CD14-positive monocyte (primary cell): Measurements from ENCODE around the gene SHMT2. TPM values are rescaled to one million over a fixed set of nuclear protein-coding genes. Genes with fewer than 3 reads are reported as not detected.
A peak's percentile ranks its signal among the peaks of the same experiment; 100 is the strongest.

Experiments
- DNase-seq, 3 donors: peaks; one replicate each; pipeline ENCODE4 v3.0.0-alpha.2; 2011 to 2022
- H2AFZ ChIP-seq: 2 replicates; pipeline ENCODE4 v1.6.0; 2012; ENCODE audit warnings: mild to moderate bottlenecking, low read depth, low read length, inconsistent platforms; ENCODE audit not compliant: insufficient read depth, poor library complexity, severe bottlenecking
- H3K27ac ChIP-seq, 2 donors: 1 replicate in 1 of 2; 2 replicates in 1 of 2; pipeline ENCODE4 v1.5.1; 2012 to 2013; ENCODE audit warnings: low read length in 2 of 2, control low read depth in 1 of 2, inconsistent platforms in 1 of 2, low read depth in 1 of 2, mild to moderate bottlenecking in 1 of 2
- H3K27me3 ChIP-seq, 2 donors: one replicate each; pipeline versions ENCODE4 v1.6.0 to v1.6.1; 2011 to 2013; ENCODE audit warnings: low read length in 2 of 2; ENCODE audit not compliant: control insufficient read depth in 2 of 2, insufficient read depth in 2 of 2
- H3K36me3 ChIP-seq, 2 donors: replicated peaks in 1 of 2; 1 replicate in 1 of 2; 2 replicates in 1 of 2; pipeline versions ENCODE4 v1.5.1 to v1.6.1; 2012 to 2013; ENCODE audit warnings: low read length in 2 of 2, control low read depth in 1 of 2, inconsistent platforms in 1 of 2, mild to moderate bottlenecking in 1 of 2; ENCODE audit not compliant: insufficient read depth in 2 of 2, control insufficient read depth in 1 of 2
- H3K4me1 ChIP-seq, 2 donors: 1 replicate in 1 of 2; 2 replicates in 1 of 2; pipeline versions ENCODE4 v1.5.1 to v1.6.1; 2012 to 2013; ENCODE audit warnings: low read length in 2 of 2, control low read depth in 1 of 2, inconsistent platforms in 1 of 2, mild to moderate bottlenecking in 1 of 2, moderate library complexity in 1 of 2; ENCODE audit not compliant: insufficient read depth in 2 of 2, control insufficient read depth in 1 of 2
- H3K4me2 ChIP-seq: replicated peaks from 2 replicates; pipeline ENCODE3; 2012; ENCODE audit warnings: low read length, moderate library complexity, mild to moderate bottlenecking; ENCODE audit not compliant: poor library complexity, severe bottlenecking; ENCODE audit errors: extremely low read depth
- H3K4me3 ChIP-seq, 3 experiments: fragments of 200-600 bp in 1 of 3; sonication (generic) in 1 of 3; replicated peaks in 1 of 3; 1 replicate in 2 of 3; 2 replicates in 1 of 3; pipeline ENCODE4 v1.5.1; 2011 to 2013; ENCODE audit warnings: low read length in 3 of 3, mild to moderate bottlenecking in 3 of 3, control low read depth in 2 of 3, low read depth in 2 of 3, inconsistent platforms in 1 of 3, moderate library complexity in 1 of 3
- H3K79me2 ChIP-seq: 2 replicates; pipeline ENCODE4 v1.6.0; 2012; ENCODE audit warnings: mild to moderate bottlenecking, control low read depth, inconsistent platforms, low read length, moderate library complexity; ENCODE audit not compliant: insufficient read depth
- H3K9ac ChIP-seq: 2 replicates; pipeline ENCODE4 v1.6.0; 2017; ENCODE audit warnings: low read length, mild to moderate bottlenecking; ENCODE audit not compliant: insufficient read depth, poor library complexity, severe bottlenecking
- H3K9me3 ChIP-seq, 2 donors: replicated peaks in 1 of 2; 1 replicate in 1 of 2; 2 replicates in 1 of 2; pipeline versions ENCODE4 v1.5.1 to v1.6.1; 2012 to 2013; ENCODE audit warnings: low read length in 2 of 2, control low read depth in 1 of 2; ENCODE audit not compliant: control insufficient read depth in 1 of 2, insufficient read depth in 1 of 2
- H4K20me1 ChIP-seq: 2 replicates; pipeline ENCODE4 v1.6.0; 2012; ENCODE audit warnings: mild to moderate bottlenecking, low read length, control low read depth, moderate library complexity; ENCODE audit not compliant: insufficient read depth
- H3K27ac Mint-ChIP-seq, 7 donors: one replicate each; pipeline ENCODE4 v1.8.0; 2020; ENCODE audit warnings: mild to moderate bottlenecking in 7 of 7, mixed read lengths in 7 of 7, moderate library complexity in 6 of 7, inconsistent platforms in 2 of 7
- H3K27me3 Mint-ChIP-seq, 3 donors: one replicate each; pipeline ENCODE4 v1.8.0; 2021 to 2022; ENCODE audit warnings: low read depth in 3 of 3, mild to moderate bottlenecking in 3 of 3, mixed read lengths in 3 of 3, moderate library complexity in 3 of 3, inconsistent platforms in 1 of 3
- H3K36me3 Mint-ChIP-seq, 2 donors: one replicate each; pipeline ENCODE4 v1.8.0; 2020; ENCODE audit warnings: mixed read lengths in 2 of 2, inconsistent platforms in 1 of 2, mild to moderate bottlenecking in 1 of 2
- H3K4me1 Mint-ChIP-seq: one replicate; pipeline ENCODE4 v1.8.0; 2020; ENCODE audit warnings: mild to moderate bottlenecking, mixed read lengths
- H3K4me3 Mint-ChIP-seq, 2 donors: one replicate each; pipeline ENCODE4 v1.8.0; 2020; ENCODE audit warnings: mild to moderate bottlenecking in 2 of 2, mixed read lengths in 2 of 2, moderate library complexity in 1 of 2
- H3K9me3 Mint-ChIP-seq, 7 donors: one replicate each; pipeline ENCODE4 v1.8.0; 2020 to 2022; ENCODE audit warnings: mixed read lengths in 7 of 7, mild to moderate bottlenecking in 6 of 7, moderate library complexity in 6 of 7, inconsistent platforms in 2 of 7
- CTCF ChIP-seq: fragments of 200-600 bp; IDR thresholded peaks from one replicate; pipeline ENCODE4 v1.8.0; 2022; ENCODE audit warnings: antibody characterized with exemption, mild to moderate bottlenecking
- WGBS: methylation state at CpG from one replicate; pipeline ENCODE4 v1.1.5; 2013; ENCODE audit warnings: missing lambda C conversion rate; ENCODE audit not compliant: insufficient coverage; 5-methylcytosine and 5-hydroxymethylcytosine counted together
- intact Hi-C, 2 donors: fragments of 100-400 bp; cut with micrococcal nuclease; formaldehyde crosslinking; loops; one replicate each; pipeline versions ENCODE4 v1.15.0 to v1.15.1; 2023
- polyA plus RNA-seq, 3 donors: library from polyadenylated mRNA; depleted of rRNA in 1 of 3; unstranded in 2 of 3; stranded (reverse) in 1 of 3; fragments of 300-500 nt in 2 of 3; fragments of >200 nt in 1 of 3; fragmentation: Illumina TruSeq in 2 of 3; gene quantifications; 1 replicate in 2 of 3; 2 replicates in 1 of 3; pipeline ENCODE4 v1.2.3, GENCODE V29; 2012 to 2021

SHMT2 gene
- polyA plus RNA-seq, 3 donors, result 36.8 to 52.0 (median 39.8) TPM

DNA sequence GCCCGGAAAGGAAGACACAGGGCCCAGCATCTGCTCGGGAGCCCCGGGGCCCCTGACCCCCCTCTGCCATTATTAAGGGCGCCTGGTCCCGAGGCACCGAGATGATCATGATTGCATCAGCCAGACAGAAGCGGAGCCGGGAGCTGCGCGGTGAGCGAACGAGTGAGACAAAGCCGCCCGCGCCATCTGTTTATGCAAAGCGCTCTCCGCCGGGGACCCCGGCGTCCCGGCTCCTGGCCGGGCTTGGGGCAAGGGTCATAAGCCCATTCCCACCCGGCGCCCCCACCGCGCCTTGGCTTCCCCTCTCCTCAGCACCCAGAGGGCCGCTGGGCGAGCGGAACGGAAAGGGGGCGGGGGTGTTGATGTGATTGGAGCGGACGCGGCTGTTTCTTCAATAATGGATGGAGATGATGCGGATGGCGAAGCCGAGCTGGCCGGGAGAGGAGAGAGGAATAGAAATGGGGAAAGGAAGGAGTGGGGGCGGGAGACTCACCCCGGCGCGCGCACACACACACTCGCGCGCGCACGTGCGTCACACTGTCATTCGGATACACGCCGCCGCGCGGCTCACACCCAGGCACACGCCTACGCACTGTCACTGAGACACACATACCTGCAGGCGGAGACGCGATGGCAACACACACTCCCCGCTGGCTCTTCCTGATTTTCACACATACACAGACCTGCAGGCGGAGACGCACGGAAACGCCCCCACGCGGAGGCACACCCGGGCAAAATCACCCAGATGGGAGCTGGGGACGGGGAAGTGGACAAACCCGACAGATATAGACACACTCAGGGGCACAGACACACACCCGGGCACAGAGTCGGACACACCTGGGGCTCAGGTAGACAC lies 10.8 kb downstream of the SHMT2 start:
- Histone ChIP-seq H3K9ac (no peak overlapping the region), H3K79me2 (no peaks in the 10 kb centered on the region)

More for the DNA sequence above, 10.8 kb downstream of the SHMT2 start:
- Histone ChIP-seq H3K9me3 (peaks cover 0 to 47% of the 10 kb centered on the region in 2 donors), H4K20me1 (peaks cover 79% of the 10 kb centered on the region), H2AFZ (peak overlapping the region; percentile 55), H3K4me1 (peaks cover 73 to 75% of the 10 kb centered on the region in 2 donors), H3K27ac (no peak overlapping the region), H3K36me3 (peaks cover 0 to 4% of the 10 kb centered on the region in 2 donors), H3K4me2 (peak overlapping the region; percentile 79), H3K4me3 (peak overlapping the region; percentile 29 to 75 (median 37)), H3K27me3 (peaks cover 67 to 79% of the 10 kb centered on the region in 2 donors)
- Mint-ChIP-seq H3K27ac (peak overlapping the region in 4 of 7 donors; percentile 35 to 46 (median 37)), H3K9me3 (peaks cover 0 to 52% (median 13%) of the 10 kb centered on the region in 7 donors), H3K4me3 (peak overlapping the region; percentile 84 to 99), H3K4me1 (peaks cover 82% of the 10 kb centered on the region), H3K27me3 (peaks cover 85 to 89% (median 88%) of the 10 kb centered on the region in 3 donors), H3K36me3 (peaks cover 27 to 29% of the 10 kb centered on the region in 2 donors)
- intact Hi-C loops, result no loop called here
- WGBS, result under 1% methylated on average over 55 of the region's 72 CpGs
- no peak for TF ChIP-seq CTCF
- peak; percentile 60 to 79 (median 63) for DNase-seq
